ENCODE data around the gene ZGLP1. TPM values are rescaled to one million over a fixed set of nuclear protein-coding genes. Genes with fewer than 3 reads are reported as not detected.

The ZGLP1 gene
- total and polyA plus RNA-seq, 2 of the 13 experiments (the other 11 are each of a cell fraction or from before 2014, with no cell fraction given), result 2.4 to 3.0 TPM

DNA sequence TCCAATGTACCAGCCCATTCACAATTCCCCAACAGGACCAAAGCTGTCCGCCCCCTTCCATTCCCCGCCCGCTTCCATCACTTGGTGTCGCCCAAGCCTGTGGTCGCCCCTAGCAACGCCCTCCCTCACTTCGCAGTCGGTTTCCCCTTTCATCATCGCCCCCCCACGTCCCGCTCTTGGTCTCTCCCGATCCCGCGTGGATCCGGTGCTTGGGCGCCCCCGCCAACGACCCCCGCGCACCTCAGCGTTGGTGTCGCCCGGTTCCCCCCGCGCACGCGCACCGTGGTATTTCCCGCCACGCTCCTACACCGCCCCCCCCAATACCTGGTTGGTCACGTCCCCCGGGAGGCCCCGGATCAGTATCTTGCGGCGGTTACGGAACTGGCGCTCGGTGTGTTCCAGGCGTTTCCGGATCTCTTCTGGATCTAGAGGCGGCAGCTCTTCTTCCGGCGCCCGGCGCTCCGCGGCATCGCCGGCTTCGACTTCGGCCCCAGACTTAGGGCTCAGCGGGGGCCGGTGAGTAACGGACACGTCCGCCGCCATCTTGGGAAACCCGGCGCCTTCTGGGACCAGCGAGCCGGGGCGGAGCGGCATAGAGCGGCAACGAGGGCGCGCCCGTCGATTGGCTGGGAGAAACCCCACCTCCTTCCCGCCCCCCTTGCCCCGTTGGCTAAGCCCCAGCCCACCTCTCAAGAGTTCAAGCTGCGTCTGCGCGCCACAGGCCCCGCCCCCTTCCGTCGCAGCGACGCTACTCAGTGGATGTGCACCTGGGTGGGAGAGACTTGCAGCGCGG lies 23.5 kb upstream of the ZGLP1 start, which contains the start of gene RAVER1 (continued):
- TF ChIP-seq GATA4 (IDR thresholded peaks at IDR 0.05; ENCODE audit: borderline replicate concordance, low read depth), result no peak
- TF ChIP-seq YY1 (IDR thresholded peaks at IDR 0.05; ENCODE audit: insufficient read depth, insufficient replicate concordance, low read depth, low read length), result peak; percentile 97
- 0 out of 2 replicates have a peak, but pooled peaks have one; percentile 32 for TF ChIP-seq FOSL2 (CRISPR knock-in tag; IDR thresholded peaks at IDR 0.05)
- peak; percentile 35; the same call in 1 of the 2 replicates for TF ChIP-seq HIVEP1 (CRISPR knock-in tag; IDR thresholded peaks at IDR 0.05)
- TF ChIP-seq ZNF841 (CRISPR knock-in tag; IDR thresholded peaks at IDR 0.05; ENCODE audit: borderline replicate concordance), result no peak
- TF ChIP-seq, protein P1, sequence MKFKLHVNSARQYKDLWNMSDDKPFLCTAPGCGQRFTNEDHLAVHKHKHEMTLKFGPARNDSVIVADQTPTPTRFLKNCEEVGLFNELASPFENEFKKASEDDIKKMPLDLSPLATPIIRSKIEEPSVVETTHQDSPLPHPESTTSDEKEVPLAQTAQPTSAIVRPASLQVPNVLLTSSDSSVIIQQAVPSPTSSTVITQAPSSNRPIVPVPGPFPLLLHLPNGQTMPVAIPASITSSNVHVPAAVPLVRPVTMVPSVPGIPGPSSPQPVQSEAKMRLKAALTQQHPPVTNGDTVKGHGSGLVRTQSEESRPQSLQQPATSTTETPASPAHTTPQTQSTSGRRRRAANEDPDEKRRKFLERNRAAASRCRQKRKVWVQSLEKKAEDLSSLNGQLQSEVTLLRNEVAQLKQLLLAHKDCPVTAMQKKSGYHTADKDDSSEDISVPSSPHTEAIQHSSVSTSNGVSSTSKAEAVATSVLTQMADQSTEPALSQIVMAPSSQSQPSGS (CRISPR knock-in tag; IDR thresholded peaks at IDR 0.05), result no peak
- TF ChIP-seq, protein P2, sequence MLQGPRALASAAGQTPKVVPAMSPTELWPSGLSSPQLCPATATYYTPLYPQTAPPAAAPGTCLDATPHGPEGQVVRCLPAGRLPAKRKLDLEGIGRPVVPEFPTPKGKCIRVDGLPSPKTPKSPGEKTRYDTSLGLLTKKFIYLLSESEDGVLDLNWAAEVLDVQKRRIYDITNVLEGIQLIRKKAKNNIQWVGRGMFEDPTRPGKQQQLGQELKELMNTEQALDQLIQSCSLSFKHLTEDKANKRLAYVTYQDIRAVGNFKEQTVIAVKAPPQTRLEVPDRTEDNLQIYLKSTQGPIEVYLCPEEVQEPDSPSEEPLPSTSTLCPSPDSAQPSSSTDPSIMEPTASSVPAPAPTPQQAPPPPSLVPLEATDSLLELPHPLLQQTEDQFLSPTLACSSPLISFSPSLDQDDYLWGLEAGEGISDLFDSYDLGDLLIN (CRISPR knock-in tag; IDR thresholded peaks at IDR 0.05; ENCODE audit: borderline replicate concordance), result no peak
- TF ChIP-seq ZNF337 (CRISPR knock-in tag; IDR thresholded peaks at IDR 0.05; ENCODE audit: borderline replicate concordance, low read depth), result peak; percentile 28; the same call in 1 of the 2 replicates
- no peak for TF ChIP-seq FOXM1 (CRISPR knock-in tag; IDR thresholded peaks at IDR 0.05)
- TF ChIP-seq, protein P3, sequence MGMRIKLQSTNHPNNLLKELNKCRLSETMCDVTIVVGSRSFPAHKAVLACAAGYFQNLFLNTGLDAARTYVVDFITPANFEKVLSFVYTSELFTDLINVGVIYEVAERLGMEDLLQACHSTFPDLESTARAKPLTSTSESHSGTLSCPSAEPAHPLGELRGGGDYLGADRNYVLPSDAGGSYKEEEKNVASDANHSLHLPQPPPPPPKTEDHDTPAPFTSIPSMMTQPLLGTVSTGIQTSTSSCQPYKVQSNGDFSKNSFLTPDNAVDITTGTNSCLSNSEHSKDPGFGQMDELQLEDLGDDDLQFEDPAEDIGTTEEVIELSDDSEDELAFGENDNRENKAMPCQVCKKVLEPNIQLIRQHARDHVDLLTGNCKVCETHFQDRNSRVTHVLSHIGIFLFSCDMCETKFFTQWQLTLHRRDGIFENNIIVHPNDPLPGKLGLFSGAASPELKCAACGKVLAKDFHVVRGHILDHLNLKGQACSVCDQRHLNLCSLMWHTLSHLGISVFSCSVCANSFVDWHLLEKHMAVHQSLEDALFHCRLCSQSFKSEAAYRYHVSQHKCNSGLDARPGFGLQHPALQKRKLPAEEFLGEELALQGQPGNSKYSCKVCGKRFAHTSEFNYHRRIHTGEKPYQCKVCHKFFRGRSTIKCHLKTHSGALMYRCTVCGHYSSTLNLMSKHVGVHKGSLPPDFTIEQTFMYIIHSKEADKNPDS (CRISPR knock-in tag; IDR thresholded peaks at IDR 0.05), result no peak
- 0 out of 2 replicates have a peak, but pooled peaks have one; percentile 44 for TF ChIP-seq ZNF709 (CRISPR knock-in tag; IDR thresholded peaks at IDR 0.05)
- no peak for TF ChIP-seq RFX5 (IDR thresholded peaks at IDR 0.05; ENCODE audit: low read depth, low read length)
- TF ChIP-seq ZNF264 (CRISPR knock-in tag; IDR thresholded peaks at IDR 0.05), result no peak
- TF ChIP-seq, protein P4, sequence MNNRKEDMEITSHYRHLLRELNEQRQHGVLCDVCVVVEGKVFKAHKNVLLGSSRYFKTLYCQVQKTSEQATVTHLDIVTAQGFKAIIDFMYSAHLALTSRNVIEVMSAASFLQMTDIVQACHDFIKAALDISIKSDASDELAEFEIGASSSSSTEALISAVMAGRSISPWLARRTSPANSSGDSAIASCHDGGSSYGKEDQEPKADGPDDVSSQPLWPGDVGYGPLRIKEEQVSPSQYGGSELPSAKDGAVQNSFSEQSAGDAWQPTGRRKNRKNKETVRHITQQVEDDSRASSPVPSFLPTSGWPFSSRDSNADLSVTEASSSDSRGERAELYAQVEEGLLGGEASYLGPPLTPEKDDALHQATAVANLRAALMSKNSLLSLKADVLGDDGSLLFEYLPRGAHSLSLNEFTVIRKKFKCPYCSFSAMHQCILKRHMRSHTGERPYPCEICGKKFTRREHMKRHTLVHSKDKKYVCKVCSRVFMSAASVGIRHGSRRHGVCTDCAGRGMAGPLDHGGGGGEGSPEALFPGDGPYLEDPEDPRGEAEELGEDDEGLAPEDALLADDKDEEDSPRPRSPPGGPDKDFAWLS (CRISPR knock-in tag; IDR thresholded peaks at IDR 0.05; ENCODE audit: borderline replicate concordance), result peak; percentile 82; the same call in 1 of the 2 replicates
- TF ChIP-seq, protein P5, sequence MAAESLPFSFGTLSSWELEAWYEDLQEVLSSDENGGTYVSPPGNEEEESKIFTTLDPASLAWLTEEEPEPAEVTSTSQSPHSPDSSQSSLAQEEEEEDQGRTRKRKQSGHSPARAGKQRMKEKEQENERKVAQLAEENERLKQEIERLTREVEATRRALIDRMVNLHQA (CRISPR knock-in tag; IDR thresholded peaks at IDR 0.05), result no peak
- peak; percentile 23; the same call in 1 of the 2 replicates for TF ChIP-seq ATF3 (CRISPR knock-in tag; IDR thresholded peaks at IDR 0.05)
- TF ChIP-seq NONO (IDR thresholded peaks at IDR 0.05), result no peak
- TF ChIP-seq NONO (CRISPR knock-in tag; conservative IDR thresholded peaks at IDR 0.05), result peak; percentile 49
- no peak for TF ChIP-seq GRHL1 (CRISPR knock-in tag; conservative IDR thresholded peaks at IDR 0.05)

Measured in HepG2 (cell line).